HepG2 (cell line): ENCODE data around the gene PNPLA2. TPM values are rescaled to one million over a fixed set of nuclear protein-coding genes. Genes with fewer than 3 reads are reported as not detected.

Source experiments
- ETV6 ChIP-seq: sonication (generic); formaldehyde crosslinking; conservative IDR thresholded peaks from 2 replicates; pipeline ENCODE4 v1.4.0; 2020; ENCODE audit warnings: missing genetic modification reagents
- ZNF138 ChIP-seq: sonication (generic); formaldehyde crosslinking; IDR thresholded peaks from 2 replicates; pipeline ENCODE4 v1.5.0; 2020; ENCODE audit warnings: mild to moderate bottlenecking, low read depth, missing genetic modification reagents
- ZNF407 ChIP-seq: sonication (generic); formaldehyde crosslinking; IDR thresholded peaks from one replicate; pipeline ENCODE4 v1.5.1; 2020; ENCODE audit warnings: mild to moderate bottlenecking, missing genetic modification reagents; ENCODE audit errors: not compliant biosample characterization
- ZSCAN31 ChIP-seq: sonication (generic); formaldehyde crosslinking; IDR thresholded peaks from 2 replicates; pipeline ENCODE4 v1.5.0; 2020; ENCODE audit warnings: low read depth, mild to moderate bottlenecking, missing genetic modification reagents
- polyA plus RNA-seq, 8 experiments: library from polyadenylated mRNA; depleted of rRNA in 3 of 8; stranded (reverse) in 7 of 8; unstranded in 1 of 8; fragments of >200 nt; fragmentation: Illumina TruSeq in 4 of 8; extraction: Trizol in 4 of 8; gene quantifications; 2 replicates each; pipeline versions ENCODE4 v1.2.1 to v1.2.3, GENCODE V29; 2011 to 2016; ENCODE audit warnings: low read depth in 4 of 8, missing spikeins in 1 of 8, mixed read lengths in 1 of 8; ENCODE audit not compliant: insufficient read depth in 1 of 8
- total RNA-seq, 5 experiments: library from RNA; depleted of rRNA; stranded (reverse); fragments of >200 nt; fragmentation: Illumina TruSeq; extraction: Trizol; gene quantifications; 2 replicates each; pipeline ENCODE4 v1.2.3, GENCODE V29; 2016; ENCODE audit warnings: low read depth in 1 of 5
- TF ChIP-seq, protein P1 (sequence below): sonication (generic); formaldehyde crosslinking; IDR thresholded peaks from 2 replicates; pipeline ENCODE4 v1.5.0; 2020; ENCODE audit warnings: mild to moderate bottlenecking, missing genetic modification reagents
- TF ChIP-seq, protein P2 (sequence below): sonication (generic); formaldehyde crosslinking; IDR thresholded peaks from 2 replicates; pipeline ENCODE4 v1.5.0; 2020; ENCODE audit warnings: mild to moderate bottlenecking, missing genetic modification reagents, borderline replicate concordance

Gene PNPLA2
- total and polyA plus RNA-seq, 2 of the 13 experiments (the other 11 are each of a cell fraction or from before 2014, with no cell fraction given) = 10.5 to 43.2 TPM

DNA sequence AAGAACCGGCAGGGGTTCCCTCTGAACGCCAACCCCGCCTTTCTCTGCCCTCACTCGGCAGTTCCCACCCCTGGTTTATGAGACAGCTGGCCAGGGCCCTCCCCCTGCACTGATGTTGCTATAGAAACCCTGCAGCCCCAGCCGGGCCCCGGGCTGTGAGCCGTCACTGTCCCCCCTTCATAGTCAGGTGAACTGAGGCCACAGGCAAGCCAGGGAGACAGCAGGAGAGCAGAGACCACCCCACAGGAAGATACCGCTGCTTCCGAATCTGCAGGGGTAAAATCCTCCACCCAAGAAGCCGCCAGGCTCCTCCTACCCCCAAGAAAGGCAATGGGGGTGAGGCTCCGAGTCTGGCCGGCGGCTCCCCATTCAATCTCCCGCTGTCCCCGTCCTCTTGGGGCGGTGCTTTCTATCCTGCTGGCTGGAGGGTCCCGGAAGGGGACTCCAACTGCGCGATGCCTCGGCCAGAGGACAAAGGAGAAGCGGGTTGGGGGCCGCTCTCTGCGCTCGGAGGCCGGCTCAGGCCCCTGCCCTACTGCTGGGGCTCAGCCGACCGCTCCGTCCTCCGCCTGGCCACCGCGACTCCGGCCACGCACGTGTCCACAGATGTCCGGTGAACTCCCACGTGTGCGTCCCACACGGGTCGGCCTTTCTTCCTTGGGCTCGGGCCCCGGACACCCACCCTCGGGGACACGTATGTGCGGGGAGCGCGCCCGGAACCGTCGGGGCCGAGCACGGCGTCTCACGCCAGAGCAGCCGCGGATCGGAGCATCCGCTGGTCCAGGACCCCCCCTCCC, 21.2 kb upstream of the PNPLA2 start (continued):
- TF ChIP-seq, protein P1, sequence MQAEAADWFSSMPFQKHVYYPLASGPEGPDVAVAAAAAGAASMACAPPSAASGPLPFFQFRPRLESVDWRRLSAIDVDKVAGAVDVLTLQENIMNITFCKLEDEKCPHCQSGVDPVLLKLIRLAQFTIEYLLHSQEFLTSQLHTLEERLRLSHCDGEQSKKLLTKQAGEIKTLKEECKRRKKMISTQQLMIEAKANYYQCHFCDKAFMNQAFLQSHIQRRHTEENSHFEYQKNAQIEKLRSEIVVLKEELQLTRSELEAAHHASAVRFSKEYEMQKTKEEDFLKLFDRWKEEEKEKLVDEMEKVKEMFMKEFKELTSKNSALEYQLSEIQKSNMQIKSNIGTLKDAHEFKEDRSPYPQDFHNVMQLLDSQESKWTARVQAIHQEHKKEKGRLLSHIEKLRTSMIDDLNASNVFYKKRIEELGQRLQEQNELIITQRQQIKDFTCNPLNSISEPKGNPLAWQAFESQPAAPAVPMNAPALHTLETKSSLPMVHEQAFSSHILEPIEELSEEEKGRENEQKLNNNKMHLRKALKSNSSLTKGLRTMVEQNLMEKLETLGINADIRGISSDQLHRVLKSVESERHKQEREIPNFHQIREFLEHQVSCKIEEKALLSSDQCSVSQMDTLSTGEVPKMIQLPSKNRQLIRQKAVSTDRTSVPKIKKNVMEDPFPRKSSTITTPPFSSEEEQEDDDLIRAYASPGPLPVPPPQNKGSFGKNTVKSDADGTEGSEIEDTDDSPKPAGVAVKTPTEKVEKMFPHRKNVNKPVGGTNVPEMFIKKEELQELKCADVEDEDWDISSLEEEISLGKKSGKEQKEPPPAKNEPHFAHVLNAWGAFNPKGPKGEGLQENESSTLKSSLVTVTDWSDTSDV (CRISPR knock-in tag) = peak; percentile 88
- TF ChIP-seq ETV6 (no peak), ZNF407 (CRISPR knock-in tag) (no peak), ZSCAN31 (CRISPR knock-in tag) (peak; percentile 47; the same call in 1 of the 2 replicates), ZNF138 (CRISPR knock-in tag) (no peak)
- TF ChIP-seq, protein P2, sequence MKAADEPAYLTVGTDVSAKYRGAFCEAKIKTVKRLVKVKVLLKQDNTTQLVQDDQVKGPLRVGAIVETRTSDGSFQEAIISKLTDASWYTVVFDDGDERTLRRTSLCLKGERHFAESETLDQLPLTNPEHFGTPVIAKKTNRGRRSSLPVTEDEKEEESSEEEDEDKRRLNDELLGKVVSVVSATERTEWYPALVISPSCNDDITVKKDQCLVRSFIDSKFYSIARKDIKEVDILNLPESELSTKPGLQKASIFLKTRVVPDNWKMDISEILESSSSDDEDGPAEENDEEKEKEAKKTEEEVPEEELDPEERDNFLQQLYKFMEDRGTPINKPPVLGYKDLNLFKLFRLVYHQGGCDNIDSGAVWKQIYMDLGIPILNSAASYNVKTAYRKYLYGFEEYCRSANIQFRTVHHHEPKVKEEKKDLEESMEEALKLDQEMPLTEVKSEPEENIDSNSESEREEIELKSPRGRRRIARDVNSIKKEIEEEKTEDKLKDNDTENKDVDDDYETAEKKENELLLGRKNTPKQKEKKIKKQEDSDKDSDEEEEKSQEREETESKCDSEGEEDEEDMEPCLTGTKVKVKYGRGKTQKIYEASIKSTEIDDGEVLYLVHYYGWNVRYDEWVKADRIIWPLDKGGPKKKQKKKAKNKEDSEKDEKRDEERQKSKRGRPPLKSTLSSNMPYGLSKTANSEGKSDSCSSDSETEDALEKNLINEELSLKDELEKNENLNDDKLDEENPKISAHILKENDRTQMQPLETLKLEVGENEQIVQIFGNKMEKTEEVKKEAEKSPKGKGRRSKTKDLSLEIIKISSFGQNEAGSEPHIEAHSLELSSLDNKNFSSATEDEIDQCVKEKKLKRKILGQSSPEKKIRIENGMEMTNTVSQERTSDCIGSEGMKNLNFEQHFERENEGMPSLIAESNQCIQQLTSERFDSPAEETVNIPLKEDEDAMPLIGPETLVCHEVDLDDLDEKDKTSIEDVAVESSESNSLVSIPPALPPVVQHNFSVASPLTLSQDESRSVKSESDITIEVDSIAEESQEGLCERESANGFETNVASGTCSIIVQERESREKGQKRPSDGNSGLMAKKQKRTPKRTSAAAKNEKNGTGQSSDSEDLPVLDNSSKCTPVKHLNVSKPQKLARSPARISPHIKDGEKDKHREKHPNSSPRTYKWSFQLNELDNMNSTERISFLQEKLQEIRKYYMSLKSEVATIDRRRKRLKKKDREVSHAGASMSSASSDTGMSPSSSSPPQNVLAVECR (CRISPR knock-in tag) = peak; percentile 58
